OCI-LY1 (cell line): Measurements from ENCODE around the gene KANSL3.

ENCODE experiments used
- EZH2 ChIP-seq: fragments of 200-600 bp; sonication (generic), shearing (Covaris generic); IDR thresholded peaks from 2 replicates; pipeline ENCODE4 v1.8.0; 2017; ENCODE audit warnings: borderline replicate concordance, mixed run types, mild to moderate bottlenecking, antibody characterized with exemption, low read length, moderate library complexity, mixed read lengths
- TF ChIP-seq, protein P1 (sequence below): fragments of 200-600 bp; sonication (generic), shearing (Covaris generic); IDR thresholded peaks from 2 replicates; pipeline ENCODE4 v1.5.1; 2017; ENCODE audit warnings: mild to moderate bottlenecking, antibody characterized with exemption, low read length, moderate library complexity, mixed read lengths

DNA sequence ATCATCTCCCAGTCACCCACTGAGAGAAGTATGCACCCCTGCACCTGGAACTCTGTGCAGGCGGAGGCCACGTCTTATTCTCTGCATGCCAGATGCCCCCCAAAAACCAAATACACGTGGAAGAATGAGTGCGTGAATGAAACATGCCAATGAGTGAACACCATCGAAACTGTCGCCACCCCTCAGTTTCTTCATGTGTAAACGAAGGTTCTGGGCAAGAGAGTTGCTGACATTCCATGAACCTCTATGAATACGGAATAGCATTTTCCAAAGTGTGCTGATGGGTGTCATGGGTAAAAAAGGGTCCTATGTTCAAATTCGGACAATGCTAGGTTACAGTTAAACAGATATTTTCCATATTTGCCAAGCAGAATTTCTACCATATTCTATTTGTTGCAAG is 24.2 kb upstream of the KANSL3 start:
- TF ChIP-seq, protein P1, sequence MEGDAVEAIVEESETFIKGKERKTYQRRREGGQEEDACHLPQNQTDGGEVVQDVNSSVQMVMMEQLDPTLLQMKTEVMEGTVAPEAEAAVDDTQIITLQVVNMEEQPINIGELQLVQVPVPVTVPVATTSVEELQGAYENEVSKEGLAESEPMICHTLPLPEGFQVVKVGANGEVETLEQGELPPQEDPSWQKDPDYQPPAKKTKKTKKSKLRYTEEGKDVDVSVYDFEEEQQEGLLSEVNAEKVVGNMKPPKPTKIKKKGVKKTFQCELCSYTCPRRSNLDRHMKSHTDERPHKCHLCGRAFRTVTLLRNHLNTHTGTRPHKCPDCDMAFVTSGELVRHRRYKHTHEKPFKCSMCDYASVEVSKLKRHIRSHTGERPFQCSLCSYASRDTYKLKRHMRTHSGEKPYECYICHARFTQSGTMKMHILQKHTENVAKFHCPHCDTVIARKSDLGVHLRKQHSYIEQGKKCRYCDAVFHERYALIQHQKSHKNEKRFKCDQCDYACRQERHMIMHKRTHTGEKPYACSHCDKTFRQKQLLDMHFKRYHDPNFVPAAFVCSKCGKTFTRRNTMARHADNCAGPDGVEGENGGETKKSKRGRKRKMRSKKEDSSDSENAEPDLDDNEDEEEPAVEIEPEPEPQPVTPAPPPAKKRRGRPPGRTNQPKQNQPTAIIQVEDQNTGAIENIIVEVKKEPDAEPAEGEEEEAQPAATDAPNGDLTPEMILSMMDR: no peak
- TF ChIP-seq EZH2: no peak
